Smooth muscle cell (in vitro differentiated cells): ENCODE measurements around the gene LGR5. TPM values are rescaled to one million over a fixed set of nuclear protein-coding genes. Genes with fewer than 3 reads are reported as not detected.

ENCODE experiments used
- DNase-seq: peaks from one replicate; lab custom pipeline; 2025; ENCODE audit not compliant: unreplicated experiment; lab: John Stamatoyannopoulos, UW
- H2AFZ ChIP-seq: fragments of 200-600 bp; sonication (generic); 2 replicates; pipeline ENCODE4 v1.6.0; 2016; ENCODE audit warnings: antibody characterized with exemption, low read depth, mild to moderate bottlenecking
- H3F3A ChIP-seq: fragments of 200-600 bp; sonication (generic); 2 replicates; pipeline ENCODE4 v1.6.0; 2017; ENCODE audit warnings: antibody characterized with exemption, low read depth
- H3K27ac ChIP-seq: fragments of 200-600 bp; sonication (generic); 2 replicates; pipeline ENCODE4 v1.5.1; 2016; ENCODE audit warnings: low read depth, mild to moderate bottlenecking
- H3K27me3 ChIP-seq: fragments of 200-600 bp; sonication (generic); 2 replicates; pipeline ENCODE4 v1.6.1; 2016; ENCODE audit warnings: low read depth, mild to moderate bottlenecking
- H3K36me3 ChIP-seq: fragments of 200-600 bp; sonication (generic); 2 replicates; pipeline ENCODE4 v1.5.1; 2016; ENCODE audit warnings: low read depth
- H3K4me1 ChIP-seq: fragments of 200-600 bp; sonication (generic); 2 replicates; pipeline ENCODE4 v1.5.1; 2016; ENCODE audit warnings: low read depth
- H3K4me2 ChIP-seq: fragments of 200-600 bp; sonication (generic); 2 replicates; pipeline ENCODE4 v1.6.0; 2016; ENCODE audit warnings: mild to moderate bottlenecking
- H3K4me3 ChIP-seq: fragments of 200-600 bp; sonication (generic); 2 replicates; pipeline ENCODE4 v1.5.1; 2016; ENCODE audit warnings: mild to moderate bottlenecking
- H3K79me2 ChIP-seq: fragments of 200-600 bp; sonication (generic); 2 replicates; pipeline ENCODE4 v1.6.0; 2016; ENCODE audit warnings: low read depth, mild to moderate bottlenecking
- H3K9ac ChIP-seq: fragments of 200-600 bp; sonication (generic); 2 replicates; pipeline ENCODE4 v1.6.0; 2016; ENCODE audit warnings: low read depth
- H3K9me3 ChIP-seq: fragments of 200-600 bp; sonication (generic); replicated peaks from 2 replicates; pipeline ENCODE4 v1.5.1; 2016; ENCODE audit warnings: low read depth
- H4K20me1 ChIP-seq: fragments of 200-600 bp; sonication (generic); 2 replicates; pipeline ENCODE4 v1.6.0; 2016; ENCODE audit warnings: low read depth
- WGBS: methylation state at CpG from one replicate; pipeline ENCODE4 v1.1.7; 2016; ENCODE audit warnings: low lambda C conversion rate; 5-methylcytosine and 5-hydroxymethylcytosine counted together
- polyA plus RNA-seq: library from polyadenylated mRNA; unstranded; fragments of >200 nt; fragmentation: Nextera tagmentation; extraction: Ambion mirVana; gene quantifications from 2 replicates; pipeline ENCODE4 v1.2.1, GENCODE V29; 2016
- total RNA-seq: library from RNA; depleted of rRNA; stranded (reverse); fragments of >200 nt; gene quantifications from 2 replicates; pipeline ENCODE4 v1.2.3, GENCODE V29; 2014
- TF ChIP-seq, protein P1 (sequence below): fragments of 200-600 bp; sonication (generic); IDR thresholded peaks from 2 replicates; pipeline ENCODE4 v1.5.1; 2017; ENCODE audit warnings: borderline replicate concordance, mild to moderate bottlenecking, antibody characterized with exemption; ENCODE audit not compliant: insufficient read depth, poor library complexity, severe bottlenecking

LGR5 gene
- total and polyA plus RNA-seq, 2 experiments from 2014 or later: 0.30 to 0.54 TPM

DNA sequence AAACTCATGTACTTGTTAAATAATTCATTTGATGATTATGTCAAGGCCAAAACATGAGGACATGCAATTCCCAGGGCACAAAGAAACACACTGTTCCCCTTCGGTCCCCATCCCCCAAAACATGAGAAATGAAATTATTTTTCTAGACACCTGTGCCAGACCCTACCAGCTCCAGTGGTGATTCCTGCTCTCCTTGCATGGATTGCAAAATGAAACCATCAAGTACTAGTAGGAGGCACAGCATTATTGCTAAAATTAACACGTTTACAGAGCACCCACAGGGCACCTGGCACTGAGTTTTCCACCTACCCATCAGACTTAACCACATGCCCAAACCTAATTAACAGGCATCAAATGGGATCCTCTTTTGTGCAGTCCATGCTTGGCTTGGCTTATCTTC is 147.4 kb downstream of the LGR5 start:
- Histone ChIP-seq H3K9ac (no peak overlapping the region), H3K4me2 (no peak overlapping the region), H3K36me3 (no peaks in the 10 kb centered on the region), H3K9me3 (no peaks in the 10 kb centered on the region), H3K79me2 (no peaks in the 10 kb centered on the region), H3K4me1 (no peaks in the 10 kb centered on the region), H3K4me3 (no peak overlapping the region), H3F3A (no peaks in the 10 kb centered on the region), H4K20me1 (no peaks in the 10 kb centered on the region), H2AFZ (no peak overlapping the region), H3K27me3 (no peaks in the 10 kb centered on the region), H3K27ac (no peak overlapping the region)
- TF ChIP-seq, protein P1, sequence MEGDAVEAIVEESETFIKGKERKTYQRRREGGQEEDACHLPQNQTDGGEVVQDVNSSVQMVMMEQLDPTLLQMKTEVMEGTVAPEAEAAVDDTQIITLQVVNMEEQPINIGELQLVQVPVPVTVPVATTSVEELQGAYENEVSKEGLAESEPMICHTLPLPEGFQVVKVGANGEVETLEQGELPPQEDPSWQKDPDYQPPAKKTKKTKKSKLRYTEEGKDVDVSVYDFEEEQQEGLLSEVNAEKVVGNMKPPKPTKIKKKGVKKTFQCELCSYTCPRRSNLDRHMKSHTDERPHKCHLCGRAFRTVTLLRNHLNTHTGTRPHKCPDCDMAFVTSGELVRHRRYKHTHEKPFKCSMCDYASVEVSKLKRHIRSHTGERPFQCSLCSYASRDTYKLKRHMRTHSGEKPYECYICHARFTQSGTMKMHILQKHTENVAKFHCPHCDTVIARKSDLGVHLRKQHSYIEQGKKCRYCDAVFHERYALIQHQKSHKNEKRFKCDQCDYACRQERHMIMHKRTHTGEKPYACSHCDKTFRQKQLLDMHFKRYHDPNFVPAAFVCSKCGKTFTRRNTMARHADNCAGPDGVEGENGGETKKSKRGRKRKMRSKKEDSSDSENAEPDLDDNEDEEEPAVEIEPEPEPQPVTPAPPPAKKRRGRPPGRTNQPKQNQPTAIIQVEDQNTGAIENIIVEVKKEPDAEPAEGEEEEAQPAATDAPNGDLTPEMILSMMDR: no peak
- 96% methylated on average over 2 of the region's 2 CpGs for WGBS
- DNase-seq: no peak

DNA sequence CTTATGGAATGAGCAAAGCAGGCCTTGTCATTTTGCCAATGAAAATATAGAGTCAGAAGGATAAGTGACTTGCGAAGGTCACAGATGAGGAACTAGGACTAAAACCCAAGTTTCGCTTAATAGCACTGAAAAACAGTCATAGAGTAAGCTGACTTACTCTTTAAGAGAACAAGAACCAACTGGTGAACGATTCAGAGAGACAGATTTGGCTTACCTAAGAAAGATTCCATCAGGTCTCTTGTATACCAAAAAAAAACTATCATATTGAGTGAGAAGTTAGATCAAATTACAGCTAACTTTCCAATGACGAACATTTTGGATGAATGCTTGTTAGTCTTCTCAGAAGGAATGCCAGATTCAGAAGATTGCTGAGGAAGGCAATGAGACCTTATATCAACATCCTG is 149.9 kb downstream of the LGR5 start:
- Histone ChIP-seq H3K27ac (no peak overlapping the region), H3K79me2 (no peaks in the 10 kb centered on the region), H3K36me3 (no peaks in the 10 kb centered on the region), H3K4me2 (no peak overlapping the region), H4K20me1 (no peaks in the 10 kb centered on the region), H3F3A (no peaks in the 10 kb centered on the region), H3K4me3 (no peak overlapping the region), H2AFZ (no peak overlapping the region), H3K9me3 (no peaks in the 10 kb centered on the region), H3K9ac (no peak overlapping the region), H3K4me1 (no peaks in the 10 kb centered on the region), H3K27me3 (no peaks in the 10 kb centered on the region)
- TF ChIP-seq, protein P1: no peak
- 91% methylated on average over 4 of the region's 4 CpGs for WGBS
- DNase-seq: no peak

DNA sequence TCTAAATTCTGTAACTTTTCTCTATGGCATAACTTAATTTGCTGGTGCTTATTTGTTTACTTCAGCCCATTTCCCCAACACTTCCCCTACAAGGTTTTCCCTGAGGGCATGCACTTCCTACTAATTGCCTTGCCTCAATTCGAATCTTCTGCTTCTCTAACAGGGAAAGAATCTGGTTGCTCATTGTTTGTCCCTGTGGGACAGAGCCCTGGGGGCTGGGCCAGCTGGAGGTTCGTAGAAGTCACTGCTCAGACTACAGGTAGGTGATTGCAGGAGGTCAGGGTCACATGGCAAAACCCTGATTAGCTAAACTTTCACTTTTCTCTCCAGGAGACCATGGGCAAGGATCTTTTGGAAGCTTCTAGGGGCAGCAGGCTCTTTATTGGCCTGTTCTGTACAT is 152.0 kb downstream of the LGR5 start:
- Histone ChIP-seq H3K79me2 (no peaks in the 10 kb centered on the region), H3K36me3 (no peaks in the 10 kb centered on the region), H3K4me1 (no peaks in the 10 kb centered on the region), H3K27ac (no peak overlapping the region), H3K9me3 (no peaks in the 10 kb centered on the region), H3K4me2 (no peak overlapping the region), H4K20me1 (no peaks in the 10 kb centered on the region), H3K4me3 (no peak overlapping the region), H3K27me3 (no peaks in the 10 kb centered on the region), H3F3A (no peaks in the 10 kb centered on the region), H3K9ac (no peak overlapping the region), H2AFZ (no peak overlapping the region)
- DNase-seq: no peak
- 32% methylated on average over 2 of the region's 2 CpGs for WGBS
- TF ChIP-seq, protein P1: no peak

DNA sequence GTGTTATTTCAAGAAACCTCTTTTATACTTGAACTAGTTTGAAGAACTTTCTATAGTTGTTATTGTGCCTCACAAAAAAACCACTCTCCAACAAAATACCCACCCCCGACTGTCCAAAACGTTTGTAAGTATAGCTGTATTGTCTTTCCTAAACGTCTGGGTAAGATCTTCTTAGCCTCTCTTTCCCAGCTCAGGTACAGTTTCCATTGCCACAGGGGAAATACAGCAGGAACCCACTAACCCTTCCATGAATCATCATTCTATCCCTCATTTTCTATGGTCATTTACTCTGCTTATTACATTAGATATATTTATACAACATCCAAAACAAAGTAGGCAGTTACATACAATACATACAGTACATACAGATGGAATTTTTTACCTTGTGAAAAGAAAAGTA is 153.2 kb downstream of the LGR5 start:
- H2AFZ ChIP-seq: no peak overlapping the region
- WGBS: 61% methylated on average over 3 of the region's 3 CpGs

More for the DNA sequence above, 153.2 kb downstream of the LGR5 start:
- Histone ChIP-seq H3K4me3 (no peak overlapping the region), H3K79me2 (no peaks in the 10 kb centered on the region), H3K9ac (no peak overlapping the region), H3K4me2 (no peak overlapping the region), H3K4me1 (no peaks in the 10 kb centered on the region), H3K27me3 (no peaks in the 10 kb centered on the region), H3F3A (no peaks in the 10 kb centered on the region), H3K36me3 (no peaks in the 10 kb centered on the region), H3K9me3 (no peaks in the 10 kb centered on the region), H3K27ac (no peak overlapping the region), H4K20me1 (no peaks in the 10 kb centered on the region)
- TF ChIP-seq, protein P1: no peak
- no peak for DNase-seq
